NCI-H82 treated with DMSO at 0.1 percent for 48 hours (cell line): ENCODE measurements around the gene NELL1.
"Not testable (repeated sequence)": the region's sequence is repeated elsewhere in the genome, so short reads cannot be mapped to it uniquely, and the experiment has no call there.

ENCODE experiments used
- DNase-seq: peaks from one replicate; lab custom pipeline; 2025; ENCODE audit not compliant: unreplicated experiment; lab: John Stamatoyannopoulos, UW

NELL1 gene

DNA sequence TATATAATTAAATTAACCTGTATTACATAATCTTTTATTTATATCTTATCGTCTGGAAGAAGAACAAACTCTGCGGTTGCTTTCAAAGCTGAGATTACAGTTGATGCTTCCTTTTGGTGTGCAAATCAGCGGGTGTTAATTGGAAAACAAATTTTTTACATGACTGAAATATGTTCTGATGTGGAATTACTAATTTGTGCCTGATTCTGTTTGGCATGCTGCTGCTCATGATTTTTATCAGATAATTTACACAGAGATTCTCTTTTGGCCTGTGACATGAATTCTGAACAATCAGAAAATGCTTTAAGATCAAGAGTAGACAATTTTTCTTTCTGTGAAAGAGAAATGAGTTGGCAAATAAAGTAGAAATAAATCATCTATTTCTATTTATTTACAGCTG lies 510.8 kb downstream of the NELL1 start:
- DNase-seq = no peak

DNA sequence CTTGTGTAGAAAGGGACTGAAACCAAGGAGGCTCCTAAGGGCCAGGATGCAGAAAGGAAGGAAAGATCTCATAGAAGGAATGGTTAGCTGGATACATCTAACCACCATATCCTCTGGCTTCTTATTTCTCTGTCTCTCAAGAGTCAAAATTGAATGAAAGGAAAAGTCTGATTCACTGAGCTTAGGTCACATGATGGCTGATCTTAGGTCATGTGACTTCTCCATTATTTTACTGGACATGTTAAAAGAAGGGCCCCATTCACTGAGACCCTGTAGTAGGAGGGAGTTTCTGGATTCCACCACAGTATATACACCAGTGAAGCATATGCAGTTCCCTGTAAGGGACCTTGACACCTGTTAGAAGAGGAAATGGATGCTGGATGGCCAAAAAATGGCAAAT lies 516.6 kb downstream of the NELL1 start:
- no peak for DNase-seq

DNA sequence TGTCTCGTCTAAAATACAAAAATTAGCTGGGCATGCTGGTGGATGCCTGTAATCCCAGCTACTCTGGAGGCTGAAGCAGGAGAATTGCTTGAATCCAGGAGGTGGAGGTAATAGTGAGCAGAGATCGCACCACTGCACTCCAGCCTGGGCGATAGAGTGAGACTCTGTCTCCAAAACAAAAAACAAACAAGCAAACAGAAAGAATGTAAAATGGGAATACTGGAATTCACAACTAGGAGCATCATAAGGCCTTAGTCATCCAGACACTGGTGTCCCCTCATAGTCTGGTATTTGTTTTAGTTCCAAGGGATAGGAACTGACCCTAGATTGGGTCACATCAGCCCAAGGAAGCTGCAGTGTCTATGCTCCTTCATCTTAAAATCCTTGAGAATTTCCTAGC lies 520.8 kb downstream of the NELL1 start:
- DNase-seq = no peak

DNA sequence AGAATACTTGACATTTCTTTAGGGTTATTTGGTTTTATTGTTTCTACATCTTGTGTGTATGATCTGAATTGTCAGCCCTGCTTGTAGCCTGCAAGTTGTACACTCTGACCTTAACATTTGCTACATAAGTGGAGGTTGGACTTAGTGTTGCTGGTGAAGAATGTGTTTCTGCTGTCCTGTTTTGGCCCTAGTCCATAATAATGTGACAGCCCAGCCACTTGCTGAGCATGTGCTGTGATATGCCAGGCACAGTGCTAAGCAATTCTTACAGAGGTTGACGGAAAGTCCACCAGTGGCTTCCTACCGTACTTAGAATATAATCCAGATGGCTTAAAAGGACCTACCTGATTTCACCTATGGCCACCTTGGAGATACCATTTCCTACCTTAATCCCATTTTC lies 526.6 kb downstream of the NELL1 start:
- no peak for DNase-seq

DNA sequence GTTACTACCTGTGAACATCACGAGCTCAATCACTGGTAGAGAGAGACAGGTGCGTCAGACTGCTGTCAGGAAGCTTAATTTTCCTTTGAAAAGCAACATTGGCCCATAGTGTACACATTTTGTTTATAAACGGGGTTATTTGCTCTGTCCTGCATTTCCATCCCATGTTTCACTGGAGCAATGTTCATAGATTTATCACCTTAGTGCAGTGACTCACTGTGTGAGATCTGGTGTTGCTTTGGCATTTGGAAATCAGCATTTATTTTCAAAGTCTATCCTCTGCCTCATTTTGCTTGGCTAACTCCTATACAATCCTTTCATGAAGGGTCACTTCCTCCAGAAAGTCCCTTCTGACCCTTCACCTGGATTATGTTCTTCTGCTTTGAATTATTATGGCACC lies 529.1 kb downstream of the NELL1 start:
- no peak for DNase-seq

DNA sequence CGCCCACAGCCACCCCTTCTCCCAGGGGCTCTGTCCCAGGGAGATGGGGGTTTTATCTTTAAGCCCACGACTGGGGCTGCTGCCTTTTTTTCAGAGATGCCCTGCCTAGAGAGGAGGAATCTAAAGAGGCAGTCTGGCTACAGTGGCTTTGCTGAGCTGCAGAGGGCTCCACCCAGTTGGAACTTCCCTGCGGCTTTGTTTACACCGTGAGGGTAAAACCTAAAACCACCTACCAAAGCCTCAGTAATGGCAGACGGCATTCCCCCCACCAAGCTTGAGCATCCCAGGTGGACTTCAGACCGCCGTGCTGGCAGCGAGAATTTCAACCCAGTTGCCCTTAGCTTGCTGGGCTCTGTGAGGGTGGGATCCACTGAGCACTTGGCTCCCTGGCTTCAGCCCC lies 535.8 kb downstream of the NELL1 start:
- no peak for DNase-seq

DNA sequence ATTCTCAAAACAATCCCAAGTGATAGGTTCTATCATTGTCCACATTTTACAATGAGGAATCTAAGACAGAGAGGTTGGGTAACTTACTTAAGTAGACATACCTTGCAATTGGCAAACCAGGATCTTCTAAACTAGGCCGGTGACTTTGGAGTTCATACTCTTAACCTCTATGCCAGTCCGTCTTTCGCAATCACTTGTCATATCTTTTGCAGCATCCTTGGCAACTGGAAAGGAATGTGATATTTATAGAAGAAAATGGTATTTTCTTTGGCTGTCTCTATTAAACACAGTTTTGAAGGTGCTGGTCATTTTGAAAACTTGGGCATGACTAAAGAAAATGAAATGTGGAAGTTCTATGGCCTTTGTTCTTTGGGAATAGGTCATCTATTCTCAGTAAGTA lies 556.5 kb downstream of the NELL1 start:
- no peak for DNase-seq

DNA sequence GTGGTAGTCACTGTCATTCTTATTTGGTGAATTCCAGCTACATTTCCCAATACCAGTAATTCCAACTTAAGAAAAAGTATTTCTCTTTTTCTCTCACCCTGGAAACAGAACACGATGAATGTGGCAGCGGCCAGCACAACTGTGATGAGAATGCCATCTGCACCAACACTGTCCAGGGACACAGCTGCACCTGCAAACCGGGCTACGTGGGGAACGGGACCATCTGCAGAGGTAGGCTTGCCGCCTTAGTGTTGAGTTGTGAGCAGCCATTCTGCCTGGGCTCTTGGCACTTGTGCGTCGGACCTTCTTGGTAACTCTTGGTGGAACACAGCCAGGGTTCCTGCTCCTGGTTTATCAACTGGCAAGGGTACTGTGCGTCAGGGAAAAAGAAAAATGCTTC lies 559.8 kb downstream of the NELL1 start:
- no peak for DNase-seq

DNA sequence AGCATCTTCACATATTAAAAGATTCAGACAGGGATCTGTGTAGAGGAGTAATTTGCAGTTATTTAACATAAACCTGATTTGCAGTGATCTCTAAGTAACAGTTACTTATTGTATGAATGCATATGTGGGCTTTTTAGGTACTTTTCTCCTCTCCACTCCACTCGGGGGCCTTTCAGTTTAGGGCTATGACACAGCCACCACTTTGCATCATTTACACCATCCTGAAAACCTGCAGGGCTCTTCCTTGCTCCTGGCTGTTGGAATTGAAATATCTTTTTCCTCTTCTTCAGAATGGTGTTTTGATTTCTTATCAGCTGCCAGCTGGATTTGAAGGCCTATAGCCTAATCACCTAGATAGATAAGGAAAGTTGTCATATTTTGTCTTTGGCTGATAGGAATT lies 580.8 kb downstream of the NELL1 start:
- DNase-seq = no peak

DNA sequence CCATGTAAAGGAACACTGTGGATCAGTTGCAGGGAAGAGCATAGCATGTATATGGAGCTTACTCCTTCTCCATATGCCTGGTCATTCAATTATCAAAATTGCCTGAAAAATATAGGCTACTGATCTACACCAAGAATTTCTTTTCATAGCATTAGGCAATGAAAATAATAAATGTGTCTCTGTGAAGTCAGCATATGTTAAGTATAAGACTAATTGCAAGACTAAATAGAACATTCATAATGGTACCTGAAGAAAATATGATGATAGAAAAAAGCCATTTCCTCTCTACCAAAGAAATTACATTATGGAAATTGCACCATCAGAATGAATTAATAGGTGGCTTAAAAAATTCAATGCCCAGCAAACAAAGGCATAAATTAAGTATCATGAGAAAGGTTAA lies 584.7 kb downstream of the NELL1 start:
- no peak for DNase-seq

DNA sequence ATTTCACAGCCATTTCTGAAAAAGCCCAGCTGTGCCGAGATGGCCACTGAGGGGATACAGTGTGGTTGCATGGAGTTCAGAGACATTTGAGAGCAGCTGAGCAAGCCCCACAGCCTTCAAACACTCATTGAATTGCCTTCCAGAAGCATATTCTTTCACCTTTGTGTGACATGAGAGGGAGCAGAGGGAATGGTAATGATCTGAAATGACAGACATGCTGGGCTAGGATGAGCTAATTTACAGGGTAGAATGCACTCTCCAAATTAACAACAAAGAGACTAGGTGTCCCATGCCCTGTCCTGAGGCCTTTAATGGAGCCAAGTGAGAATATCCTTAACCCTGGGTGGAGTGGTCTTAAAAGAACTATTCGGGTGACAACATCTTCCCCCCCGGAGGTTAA lies 585.4 kb downstream of the NELL1 start:
- no peak for DNase-seq

DNA sequence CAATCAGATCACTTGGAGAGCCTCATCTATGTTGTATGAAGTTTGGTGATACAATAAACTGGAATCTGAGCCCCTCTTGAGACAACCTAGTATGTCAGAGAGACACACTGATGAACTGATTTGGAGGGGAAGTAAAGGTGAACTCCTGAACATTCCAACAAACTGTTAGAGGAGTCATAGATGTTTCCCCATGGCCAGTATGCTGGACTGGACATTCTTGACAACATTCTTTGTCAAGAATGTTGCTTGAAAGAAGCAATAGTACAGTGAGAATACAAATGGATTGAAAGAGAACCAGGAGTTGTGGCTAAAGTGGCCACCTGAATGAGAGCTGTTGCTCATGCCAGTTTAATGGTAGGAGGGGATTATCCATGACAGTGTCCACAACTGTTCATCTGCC lies 588.1 kb downstream of the NELL1 start:
- DNase-seq = no peak

DNA sequence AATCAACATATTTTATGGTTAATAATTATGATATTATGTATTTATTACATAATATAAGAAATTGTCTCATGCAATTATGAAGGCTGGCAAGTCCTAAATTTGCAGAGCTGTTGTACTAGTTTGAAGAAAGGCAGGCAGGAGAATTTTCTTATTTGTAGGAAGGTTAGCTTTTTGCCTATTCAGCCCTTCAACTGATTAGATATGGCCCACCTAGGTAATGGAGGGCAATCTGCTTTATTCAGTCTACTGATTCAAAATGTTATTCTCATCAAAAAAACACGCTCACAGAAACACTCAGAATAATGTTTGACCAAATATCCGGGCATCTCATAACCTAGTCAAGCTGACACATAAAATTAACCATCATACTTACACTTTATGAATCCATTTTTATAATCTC lies 589.0 kb downstream of the NELL1 start:
- no peak for DNase-seq

DNA sequence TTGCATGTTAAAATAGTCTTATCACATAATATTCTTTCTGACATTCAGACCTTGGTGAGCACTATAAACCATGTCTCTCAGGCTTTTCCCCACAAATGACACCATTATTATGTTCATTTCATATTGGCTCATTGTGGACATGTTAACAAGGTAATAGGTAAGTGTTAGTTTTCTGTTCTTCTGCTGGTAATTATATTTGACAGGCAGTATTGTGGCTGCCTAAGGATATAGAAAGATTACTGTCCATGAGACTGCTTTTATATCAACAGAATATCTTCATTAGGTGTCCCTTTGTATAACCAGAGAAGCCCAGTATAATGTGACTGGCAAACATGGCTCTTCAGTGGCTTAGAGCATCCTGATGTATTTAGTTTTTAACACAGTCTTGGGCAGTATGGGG lies 590.7 kb downstream of the NELL1 start:
- no peak for DNase-seq

DNA sequence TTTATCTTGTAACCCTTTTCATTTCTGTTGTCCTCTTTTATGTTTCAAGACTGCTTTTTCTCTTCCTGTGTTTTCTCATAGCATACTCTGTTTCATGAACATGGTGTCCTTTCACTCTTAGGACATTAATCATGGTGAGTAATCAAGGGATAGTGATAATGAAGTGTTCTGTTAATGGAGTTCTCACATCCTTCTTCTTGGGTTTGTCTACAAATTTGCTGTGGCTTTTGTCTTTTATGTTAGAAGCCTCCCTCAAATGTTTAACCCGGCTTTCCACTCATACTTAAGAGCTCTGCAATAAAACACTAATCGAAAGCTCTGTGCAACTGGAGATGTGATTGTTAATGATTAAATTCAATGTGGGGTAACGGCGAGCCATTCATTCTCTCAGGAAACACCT lies 593.6 kb downstream of the NELL1 start:
- no peak for DNase-seq

DNA sequence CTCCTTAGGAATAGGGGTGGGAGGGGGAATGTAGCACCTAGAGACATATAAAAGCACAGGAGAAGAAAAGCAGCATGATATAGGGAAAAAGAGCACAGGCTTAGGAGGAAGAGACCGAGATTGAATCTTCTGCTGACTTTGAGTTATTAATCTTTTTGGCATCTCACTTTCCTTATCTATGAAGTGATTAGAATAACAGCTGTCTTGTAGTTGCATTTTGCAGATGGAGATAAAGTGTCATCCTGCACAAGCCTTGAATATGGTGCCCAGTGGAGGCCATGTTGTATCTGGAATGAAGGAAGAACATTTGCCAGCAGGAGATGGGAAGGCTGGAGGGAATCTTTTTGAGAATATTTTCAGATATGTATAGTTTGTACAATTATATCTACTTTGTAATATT lies 594.7 kb downstream of the NELL1 start:
- no peak for DNase-seq

DNA sequence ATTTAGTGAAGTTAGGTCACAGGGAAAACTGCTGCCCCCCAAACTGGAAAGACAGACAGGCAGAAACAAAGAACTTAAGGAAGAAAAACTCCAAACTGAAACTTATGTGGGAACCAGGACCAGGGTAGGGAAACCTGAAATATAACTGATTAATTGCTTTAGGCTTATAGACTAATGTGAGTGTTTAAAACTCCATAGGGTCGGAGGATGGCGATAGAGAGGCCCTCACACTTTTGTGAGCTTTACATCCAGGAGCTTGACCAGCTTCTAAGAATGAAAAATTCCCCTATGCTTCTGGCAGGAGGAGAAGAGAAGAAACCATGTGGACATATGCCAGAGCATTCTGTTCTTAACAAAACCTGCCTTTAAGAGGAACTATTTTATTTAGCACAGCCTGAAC lies 598.6 kb downstream of the NELL1 start:
- DNase-seq = no peak

DNA sequence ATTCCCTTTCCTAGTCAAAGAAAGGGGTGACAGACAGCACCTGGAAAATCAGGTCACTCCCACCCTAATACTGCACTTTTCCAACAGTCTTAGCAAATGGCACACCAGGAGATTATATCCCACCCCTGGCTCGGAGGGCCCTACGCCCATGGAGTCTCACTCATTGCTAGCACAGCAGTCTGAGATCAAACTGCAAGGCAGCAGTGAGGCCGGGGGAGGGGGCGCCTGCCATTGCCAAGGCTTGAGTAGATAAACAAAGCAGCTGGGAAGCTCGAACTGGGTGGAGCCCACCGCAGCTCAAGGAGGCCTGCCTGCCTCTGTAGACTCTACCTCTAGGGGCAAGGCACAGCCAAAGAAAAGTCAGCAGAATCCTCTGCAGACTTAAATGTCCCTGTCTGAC lies 602.8 kb downstream of the NELL1 start:
- DNase-seq = not testable (repeated sequence)

DNA sequence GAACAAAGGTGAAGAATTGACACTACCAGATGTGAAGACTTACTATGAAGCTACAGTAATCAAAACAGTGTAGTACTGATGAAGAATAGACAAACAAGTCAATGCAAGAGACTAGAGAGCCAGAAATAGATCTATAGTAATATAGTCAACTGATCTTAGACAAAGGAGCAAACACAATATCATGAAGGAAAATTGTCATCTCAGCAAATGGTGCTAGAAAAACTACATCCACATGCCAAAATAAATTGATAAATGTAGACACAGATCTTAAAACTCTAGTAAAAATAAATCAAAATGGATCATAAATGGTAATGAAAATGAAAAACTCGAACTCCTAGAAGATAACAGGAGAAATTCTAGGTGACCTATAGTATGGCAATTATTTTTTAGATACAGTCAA lies 609.5 kb downstream of the NELL1 start:
- DNase-seq = no peak

DNA sequence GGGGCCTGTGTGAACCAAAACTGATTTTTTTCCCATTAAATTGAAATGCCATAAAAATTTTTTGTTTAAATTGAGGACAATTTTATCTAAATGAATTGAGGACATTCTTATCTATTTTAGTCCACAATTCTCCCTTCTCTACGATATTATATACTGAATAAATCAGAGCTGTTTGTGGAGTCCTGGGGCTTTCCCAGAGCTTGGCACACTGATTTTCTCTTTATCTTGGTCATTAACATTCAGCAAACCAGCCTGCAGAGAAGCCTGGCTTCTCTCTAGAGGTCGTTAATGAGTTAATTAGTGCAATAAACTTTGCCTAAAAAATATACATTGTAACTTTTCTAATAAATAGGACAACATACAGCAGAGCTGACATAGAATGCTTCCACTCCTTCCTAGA lies 615.7 kb downstream of the NELL1 start:
- no peak for DNase-seq

DNA sequence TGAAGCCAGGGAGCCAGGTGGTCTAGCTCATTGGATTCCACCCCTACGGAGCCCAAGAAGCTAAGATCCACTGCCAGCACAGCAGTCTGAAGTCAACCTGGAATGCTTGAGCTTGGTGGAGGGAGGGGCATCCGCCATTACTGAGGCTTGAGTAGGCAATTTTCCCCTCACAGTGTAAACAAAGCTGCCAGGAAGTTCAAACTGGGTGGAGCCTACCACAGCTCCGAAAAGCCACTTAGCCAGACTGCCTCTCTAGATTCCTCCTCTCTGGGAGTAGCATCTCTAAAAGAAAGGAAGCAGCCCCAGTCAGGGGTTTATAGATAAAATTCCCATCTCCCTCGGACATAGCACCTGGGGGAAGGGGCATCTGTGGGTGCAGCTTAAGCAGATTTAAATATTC lies 620.3 kb downstream of the NELL1 start:
- DNase-seq = no peak

DNA sequence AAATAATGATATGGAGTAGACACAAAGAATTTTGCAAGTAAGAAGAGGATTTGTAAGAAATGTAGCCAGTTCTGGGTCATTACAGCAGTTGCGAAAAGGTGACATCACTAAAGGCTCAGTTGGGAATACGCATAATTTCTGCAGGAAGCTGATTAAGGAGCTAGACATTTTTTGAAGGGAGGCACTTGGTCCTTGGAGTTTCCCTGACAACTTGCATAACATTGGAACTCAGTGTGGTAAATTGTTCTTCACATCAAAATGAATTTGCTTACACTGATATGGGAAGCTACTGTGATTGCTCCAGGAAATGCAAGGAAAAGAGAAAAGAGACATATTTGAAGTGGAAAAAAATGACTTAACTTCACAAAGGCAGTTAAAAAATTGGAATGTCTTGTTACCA lies 626.1 kb downstream of the NELL1 start:
- no peak for DNase-seq

DNA sequence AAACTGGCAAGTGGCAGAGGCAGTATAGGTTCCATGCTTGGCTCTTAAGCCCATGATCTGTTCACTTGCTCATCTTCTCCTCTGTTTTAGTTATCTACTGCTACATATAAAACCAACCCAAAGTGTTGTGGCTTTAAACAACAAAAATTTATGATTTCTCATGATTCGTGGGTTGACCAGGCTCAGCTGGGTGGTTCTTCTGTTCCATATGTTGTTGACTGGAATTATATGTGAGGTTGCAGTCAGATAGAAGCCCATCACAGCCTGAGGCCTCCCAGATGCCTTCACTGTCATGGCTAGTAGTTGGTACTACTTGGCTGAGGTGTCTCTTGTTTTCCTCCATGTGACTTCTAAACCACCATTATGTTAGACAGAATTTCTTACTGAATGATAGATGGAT lies 632.6 kb downstream of the NELL1 start:
- DNase-seq = no peak

DNA sequence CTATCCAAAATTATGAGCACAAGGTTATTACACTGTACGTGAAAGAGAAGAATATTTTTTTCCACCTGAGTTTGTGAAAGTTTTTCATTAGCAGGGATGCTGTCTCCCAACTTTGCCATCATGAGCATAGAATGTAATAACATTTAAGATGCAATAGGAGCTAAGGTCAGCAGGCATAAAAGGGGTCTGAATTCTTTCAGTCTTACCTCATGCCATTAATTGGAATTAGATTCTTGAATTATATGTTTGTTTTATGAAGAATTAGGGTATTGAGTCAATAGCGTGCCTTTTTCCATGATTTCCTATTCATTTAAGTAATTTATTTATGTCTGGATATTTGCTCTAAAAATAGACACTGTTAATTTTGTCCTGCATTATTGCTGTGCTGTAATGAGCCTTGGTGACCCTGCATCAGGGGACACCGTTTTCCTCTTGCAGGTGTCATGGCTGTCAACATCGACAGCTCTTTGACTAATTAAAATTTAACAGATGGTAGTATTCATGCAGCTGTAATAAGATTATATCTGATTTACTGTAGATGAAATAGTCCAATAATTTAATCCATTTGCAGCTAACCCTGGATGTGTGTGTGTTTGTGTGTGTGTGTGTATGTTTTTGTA lies 637.5 kb downstream of the NELL1 start:
- DNase-seq = no peak
